ENCODE measurements around the gene PKNOX1.

DNA sequence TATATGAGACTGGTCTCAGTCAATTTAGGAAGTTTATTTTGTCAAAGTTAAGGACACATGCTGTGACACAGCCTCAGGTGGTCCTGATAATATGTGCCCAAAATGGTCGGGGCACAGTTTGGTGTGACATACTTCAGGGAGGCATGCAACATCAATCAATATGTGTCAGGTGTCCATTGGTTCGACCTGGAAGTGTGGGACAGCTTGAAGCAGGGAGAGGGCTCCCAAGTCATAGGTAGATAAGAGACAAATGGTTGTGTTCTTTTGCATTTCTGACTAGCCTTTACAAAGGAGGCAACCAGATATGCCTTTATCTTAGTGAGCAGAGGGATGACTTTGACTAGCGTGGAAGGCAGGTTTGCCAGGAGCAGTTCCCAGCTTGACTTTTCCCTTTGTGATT, 44.4 kb upstream of the PKNOX1 start:
- TF ChIP-seq, protein P1, sequence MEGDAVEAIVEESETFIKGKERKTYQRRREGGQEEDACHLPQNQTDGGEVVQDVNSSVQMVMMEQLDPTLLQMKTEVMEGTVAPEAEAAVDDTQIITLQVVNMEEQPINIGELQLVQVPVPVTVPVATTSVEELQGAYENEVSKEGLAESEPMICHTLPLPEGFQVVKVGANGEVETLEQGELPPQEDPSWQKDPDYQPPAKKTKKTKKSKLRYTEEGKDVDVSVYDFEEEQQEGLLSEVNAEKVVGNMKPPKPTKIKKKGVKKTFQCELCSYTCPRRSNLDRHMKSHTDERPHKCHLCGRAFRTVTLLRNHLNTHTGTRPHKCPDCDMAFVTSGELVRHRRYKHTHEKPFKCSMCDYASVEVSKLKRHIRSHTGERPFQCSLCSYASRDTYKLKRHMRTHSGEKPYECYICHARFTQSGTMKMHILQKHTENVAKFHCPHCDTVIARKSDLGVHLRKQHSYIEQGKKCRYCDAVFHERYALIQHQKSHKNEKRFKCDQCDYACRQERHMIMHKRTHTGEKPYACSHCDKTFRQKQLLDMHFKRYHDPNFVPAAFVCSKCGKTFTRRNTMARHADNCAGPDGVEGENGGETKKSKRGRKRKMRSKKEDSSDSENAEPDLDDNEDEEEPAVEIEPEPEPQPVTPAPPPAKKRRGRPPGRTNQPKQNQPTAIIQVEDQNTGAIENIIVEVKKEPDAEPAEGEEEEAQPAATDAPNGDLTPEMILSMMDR (IDR thresholded peaks at IDR 0.05): no peak
- TF ChIP-seq POLR2A (IDR thresholded peaks at IDR 0.05): no peak

All from esophagus squamous epithelium (tissue), 4 donors.